Measurements from ENCODE around the gene SEMA4A. TPM values are rescaled to one million over a fixed set of nuclear protein-coding genes. Genes with fewer than 3 reads are reported as not detected.

SEMA4A gene
- total and polyA plus RNA-seq, 2 of the 8 experiments (the other 6 are each of a cell fraction or from before 2014, with no cell fraction given), result 7.3 to 10.6 TPM

DNA sequence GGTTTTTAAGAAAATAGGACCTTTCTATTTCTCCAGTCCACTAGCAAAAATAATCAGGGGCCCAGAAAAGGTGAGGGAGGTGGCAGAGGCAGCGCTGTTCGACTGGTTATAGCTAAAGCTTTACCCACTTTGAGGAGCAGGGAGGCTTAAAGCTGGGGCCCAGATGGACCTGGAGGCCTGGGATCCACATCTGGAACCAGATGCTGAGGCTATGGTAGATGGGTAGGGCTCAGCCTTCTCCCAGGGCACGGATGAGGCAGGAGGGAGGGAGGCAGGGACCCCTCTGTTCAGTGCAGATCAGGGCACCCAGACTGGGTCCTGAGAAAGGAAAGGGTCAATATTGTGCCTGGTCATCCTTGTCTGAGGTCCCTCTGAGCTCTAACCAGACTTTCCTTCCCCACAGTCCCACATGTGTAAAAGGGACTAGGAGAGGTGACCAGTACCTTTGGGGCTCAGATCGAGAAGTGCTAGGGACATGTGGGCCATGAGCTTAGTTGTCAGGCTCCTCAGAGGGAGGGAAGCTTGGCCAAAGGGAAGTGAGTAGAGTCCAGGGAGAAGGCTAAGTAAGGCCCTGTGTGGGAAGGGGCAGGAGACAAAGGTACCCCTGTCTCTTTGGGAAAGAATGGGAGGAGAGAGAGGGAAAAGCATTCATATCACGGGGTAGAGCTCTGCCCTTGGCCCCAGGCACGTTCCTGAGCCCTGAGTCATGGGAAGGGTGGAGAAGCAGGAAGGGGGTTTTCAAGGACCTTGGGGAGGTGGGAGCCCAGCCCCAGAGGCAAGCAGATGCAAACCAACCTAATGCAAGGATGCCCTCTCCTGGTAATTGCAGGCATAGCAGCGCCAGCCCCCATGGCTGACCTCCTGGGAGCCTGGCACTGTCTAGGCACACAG, 23.5 kb upstream of the SEMA4A start (continued):
- TF ChIP-seq CBX5 (IDR thresholded peaks at IDR 0.05; ENCODE audit: low read depth, low read length) (no peak), CREB1 (IDR thresholded peaks at IDR 0.05) (no peak), SIN3A (conservative IDR thresholded peaks at IDR 0.05 in 1 of 2, IDR thresholded peaks at IDR 0.05 in 1 of 2; ENCODE audit: low read depth in 1 of 2, low read length in 2 of 2) (peak in 1 of 2 experiments; percentile 85; a peak in 2 of 4 replicates), KDM5A (IDR thresholded peaks at IDR 0.05; ENCODE audit: low read length) (0 out of 2 replicates have a peak, but pooled peaks have one; percentile 26), FOSL1 (IDR thresholded peaks at IDR 0.05; ENCODE audit: insufficient read depth, low read depth, low read length) (no peak), KDM4A (IDR thresholded peaks at IDR 0.05; ENCODE audit: low read depth, low read length, severe bottlenecking) (no peak), GABPA (IDR thresholded peaks at IDR 0.05; ENCODE audit: borderline replicate concordance, insufficient read depth, low read length) (no peak), BCL11A (IDR thresholded peaks at IDR 0.05; ENCODE audit: low read depth in 2 of 2, low read length in 2 of 2) (no peak), RAD21 (IDR thresholded peaks at IDR 0.05 in 1 of 2, conservative IDR thresholded peaks at IDR 0.05 in 1 of 2; ENCODE audit: low read depth in 2 of 2, low read length in 2 of 2) (peak; percentile 96 to 100), CBX8 (IDR thresholded peaks at IDR 0.05; ENCODE audit: borderline replicate concordance, low read depth, low read length) (no peak), SIRT6 (IDR thresholded peaks at IDR 0.05; ENCODE audit: low read length) (no peak), RFX5 (IDR thresholded peaks at IDR 0.05; ENCODE audit: borderline replicate concordance, low read depth, low read length) (no peak), SAP30 (IDR thresholded peaks at IDR 0.05; ENCODE audit: insufficient read depth, insufficient replicate concordance, low read length) (no peak), PHF8 (conservative IDR thresholded peaks at IDR 0.05; ENCODE audit: low read depth, low read length) (no peak), SP2 (IDR thresholded peaks at IDR 0.05; ENCODE audit: low read length) (no peak), TAF1 (IDR thresholded peaks at IDR 0.05; ENCODE audit: low read depth, low read length) (peak; percentile 55; the same call in 1 of the 2 replicates), POLR2A (IDR thresholded peaks at IDR 0.05; ENCODE audit: control extremely low read depth in 1 of 2, low read depth in 2 of 2, low read length in 2 of 2) (peak in 1 of 2 experiments; percentile 71; a peak in 2 of 3 replicates), TBP (IDR thresholded peaks at IDR 0.05; ENCODE audit: low read depth, low read length) (peak; percentile 45; the same call in 1 of the 2 replicates), CHD1 (IDR thresholded peaks at IDR 0.05; ENCODE audit: low read depth, low read length) (no peak)
